HUDEP-2 (cell line): ENCODE measurements around the gene FAM89B.
A peak's percentile ranks its signal among the peaks of the same experiment; 100 is the strongest.
"Not testable (repeated sequence)": the region's sequence is repeated elsewhere in the genome, so short reads cannot be mapped to it uniquely, and the experiment has no call there.

Source experiments
- DNase-seq, 76 experiments: peaks; one replicate each; lab custom pipeline; 2025; ENCODE audit not compliant: unreplicated experiment in 76 of 76; lab: John Stamatoyannopoulos, UW

Gene FAM89B

DNA sequence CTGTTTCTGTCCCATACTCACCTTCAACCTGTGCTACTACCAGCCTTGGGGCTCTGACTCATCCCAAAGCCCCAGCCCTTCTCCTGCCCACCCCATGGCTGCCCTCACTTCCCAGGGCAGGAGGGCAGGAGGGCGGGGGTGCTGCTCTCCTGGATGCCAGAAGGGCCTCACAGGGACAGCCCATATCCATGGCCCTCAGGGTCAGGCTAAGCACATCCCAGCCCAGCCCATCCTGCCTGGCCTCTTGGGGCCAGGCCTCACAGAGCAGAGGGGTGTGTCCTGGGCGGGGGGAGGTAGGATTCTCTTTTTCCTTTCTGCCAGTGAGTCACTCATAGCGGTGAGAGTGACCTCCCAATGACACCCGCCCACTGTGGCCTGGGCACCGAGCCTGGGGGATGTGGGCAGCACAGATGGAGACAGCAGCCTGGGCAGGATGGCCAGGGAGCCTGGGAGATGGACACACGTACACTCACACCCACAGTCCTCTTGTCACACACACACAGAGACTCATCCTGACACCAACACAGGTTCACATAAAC is 16.6 kb upstream of the FAM89B start:
- DNase-seq: peak in 40 of 76 experiments; percentile 1 to 76 (median 32)

DNA sequence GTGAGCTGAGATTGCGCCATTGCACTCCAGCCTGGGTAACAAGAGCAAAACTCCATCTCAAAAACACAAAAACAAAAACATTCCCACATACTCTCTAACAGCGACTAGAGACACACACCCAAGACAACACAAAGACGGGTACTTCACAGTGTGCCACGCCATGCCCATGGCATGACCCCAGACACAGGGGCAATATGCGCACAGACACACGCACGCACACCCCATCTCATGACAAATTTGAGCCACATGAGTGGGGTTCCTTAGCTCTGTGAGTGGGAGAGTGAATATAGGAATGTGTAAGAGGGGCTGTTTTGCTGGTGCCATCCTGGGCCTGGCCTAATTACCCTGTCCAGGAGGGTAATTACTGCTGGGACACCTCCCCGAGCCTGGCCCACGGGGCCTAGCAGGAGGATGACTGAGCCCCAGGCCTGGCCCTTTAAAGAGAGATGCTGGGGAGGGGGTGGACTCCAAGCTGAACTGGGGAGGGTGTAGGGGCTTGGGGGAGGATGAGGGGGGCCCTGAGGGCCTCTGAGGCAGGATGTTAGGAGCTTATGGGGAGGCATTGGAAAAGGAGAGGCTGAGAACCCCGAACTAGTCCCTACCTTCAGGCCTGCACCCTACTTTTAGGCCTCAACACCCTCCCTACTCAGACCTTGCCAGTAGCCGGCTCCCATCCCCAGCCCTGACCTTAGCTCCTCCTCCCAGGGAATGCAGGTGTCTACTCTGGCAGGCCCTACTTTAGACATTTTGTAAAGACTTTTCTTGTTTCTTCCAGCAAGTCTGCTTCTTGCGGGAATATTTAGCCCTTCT is 15.7 kb upstream of the FAM89B start:
- DNase-seq: no peak

DNA sequence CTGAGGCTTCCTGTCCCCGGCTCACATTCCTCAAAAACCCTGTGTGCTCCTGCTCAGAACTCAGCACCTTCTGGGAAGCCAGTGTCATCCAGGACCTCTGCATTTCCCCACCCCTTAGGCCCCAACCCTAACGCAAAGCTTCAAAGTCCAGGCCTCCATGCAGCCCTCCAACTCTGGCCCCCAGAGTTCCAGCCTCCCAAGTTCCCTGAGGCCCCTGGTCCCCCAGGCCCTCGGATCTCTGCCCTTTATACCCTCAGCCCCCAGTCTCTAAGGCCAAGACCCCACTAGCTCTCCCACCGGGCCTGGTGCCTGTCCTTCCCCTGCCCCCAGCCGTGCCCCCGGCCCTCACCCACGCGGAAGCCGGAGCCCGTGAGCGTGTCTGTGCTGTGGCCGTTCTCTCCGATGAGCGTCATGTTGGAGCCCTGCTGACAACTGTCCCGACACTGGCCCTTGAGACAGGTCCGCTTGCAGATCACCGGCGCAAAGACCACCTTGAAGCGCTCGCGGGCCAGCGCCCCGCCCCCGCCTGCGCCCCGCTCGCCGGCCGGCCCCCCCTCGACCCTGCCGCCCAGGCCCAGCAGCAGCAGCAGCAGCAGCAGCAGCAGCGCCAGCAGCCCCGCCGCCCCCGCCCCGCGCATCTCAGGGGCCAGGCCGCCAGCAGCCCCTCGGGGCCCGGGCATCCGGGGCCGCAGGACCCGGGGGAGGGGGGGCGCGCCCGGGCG is 14.9 kb upstream of the FAM89B start:
- no peak for DNase-seq

DNA sequence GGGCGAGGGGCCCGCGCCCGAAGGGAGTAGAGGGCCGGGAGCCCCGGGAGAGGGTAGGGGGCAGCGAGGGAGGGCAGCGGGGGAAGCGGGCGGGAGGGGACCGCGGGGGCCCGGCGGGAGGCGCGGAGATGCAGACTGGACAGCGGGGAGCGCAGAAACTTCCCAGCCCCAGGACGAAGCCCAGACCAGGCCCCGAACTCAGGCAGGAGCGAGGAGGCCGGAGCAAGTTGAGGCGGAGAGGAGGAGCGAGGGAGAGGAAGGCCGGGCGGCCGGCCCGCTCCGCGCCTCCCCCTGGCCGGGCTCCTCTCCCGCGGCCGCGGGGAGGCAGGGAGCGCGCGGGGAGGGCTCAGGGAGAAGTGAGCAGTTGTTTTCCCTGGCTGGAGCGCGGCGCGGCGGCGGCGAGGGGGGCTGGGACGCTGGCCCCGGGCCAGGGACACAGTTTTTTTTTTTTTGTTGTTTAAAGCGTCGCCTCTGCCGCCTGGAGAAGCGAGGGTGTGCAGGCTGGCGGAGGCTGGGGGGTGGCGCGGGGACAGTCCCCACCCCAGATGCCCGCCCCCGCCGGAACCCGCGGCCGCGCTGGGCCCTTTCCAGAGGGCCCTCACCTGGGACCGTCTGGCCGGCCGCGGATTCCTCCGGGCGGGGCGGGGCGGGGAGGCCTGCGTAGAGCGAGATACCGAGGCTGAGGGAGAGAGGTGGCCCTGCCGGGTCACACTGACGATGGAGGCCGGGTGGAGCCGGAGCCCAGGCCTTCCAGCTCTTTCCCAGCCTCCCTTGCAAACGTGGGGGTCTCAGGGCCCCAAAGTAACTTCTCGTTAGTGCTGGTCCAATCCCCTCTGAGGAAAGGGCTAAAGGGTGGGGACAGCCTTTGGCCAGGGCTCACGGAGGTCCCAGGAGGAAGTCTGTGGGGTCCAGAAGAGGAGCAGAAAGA is 14.1 kb upstream of the FAM89B start, which contains the start of gene LTBP3:
Gene LTBP3 (minus strand): TSS at position 358 of the 928 bp plus-strand sequence. CDS start 400 bp downstream, outside the sequence.
- DNase-seq: peak in 50 of 76 experiments; percentile 3 to 62 (median 36)

DNA sequence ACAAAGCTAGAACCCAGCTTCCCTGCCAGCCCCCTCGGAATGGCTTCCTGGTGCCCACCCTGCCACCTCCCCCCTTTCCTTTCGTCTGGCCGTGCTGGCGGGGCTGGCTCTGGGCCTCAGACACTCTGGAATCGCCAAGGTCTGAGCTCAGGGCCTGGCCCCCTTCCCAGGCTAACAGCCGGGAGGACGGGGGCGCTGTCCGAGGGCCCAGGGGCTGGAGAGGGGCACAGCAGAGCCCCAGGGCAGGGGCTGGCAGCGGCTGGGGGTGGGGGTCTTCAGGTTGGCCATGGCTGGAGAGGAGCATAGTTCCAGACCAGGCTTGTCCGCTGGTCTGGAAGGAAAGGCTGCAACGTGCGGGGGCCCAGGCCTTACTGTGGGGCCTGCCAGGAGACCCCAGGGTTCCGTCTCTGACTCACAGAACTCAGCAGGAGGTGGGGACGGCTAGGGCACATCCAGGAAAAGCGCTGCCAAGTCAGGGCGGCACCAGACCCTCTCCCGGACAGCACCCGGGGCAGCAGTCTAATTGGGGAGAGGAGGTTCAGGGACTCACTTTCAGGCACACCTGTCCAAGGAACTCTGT is 13.3 kb upstream of the FAM89B start:
- no peak for DNase-seq

DNA sequence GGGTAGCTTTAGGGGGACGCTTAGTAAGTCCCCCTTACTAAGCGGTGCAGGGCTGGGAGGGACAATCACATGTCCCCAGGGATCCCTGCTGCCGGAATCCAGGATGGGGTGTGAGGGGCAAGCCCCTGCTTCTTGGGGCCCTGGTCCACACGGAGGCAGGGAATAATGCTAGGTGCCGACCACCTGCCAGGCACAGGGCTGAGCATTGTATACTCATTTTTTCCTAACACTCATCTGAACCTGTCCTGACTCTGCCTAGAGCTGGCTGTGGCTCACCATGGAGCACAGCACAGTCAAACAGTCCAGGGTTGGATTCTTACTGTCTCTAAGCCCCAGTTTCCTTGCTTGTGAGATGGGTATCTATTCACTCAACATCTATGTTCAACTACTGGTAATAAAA is 12.8 kb upstream of the FAM89B start:
- DNase-seq: no peak

DNA sequence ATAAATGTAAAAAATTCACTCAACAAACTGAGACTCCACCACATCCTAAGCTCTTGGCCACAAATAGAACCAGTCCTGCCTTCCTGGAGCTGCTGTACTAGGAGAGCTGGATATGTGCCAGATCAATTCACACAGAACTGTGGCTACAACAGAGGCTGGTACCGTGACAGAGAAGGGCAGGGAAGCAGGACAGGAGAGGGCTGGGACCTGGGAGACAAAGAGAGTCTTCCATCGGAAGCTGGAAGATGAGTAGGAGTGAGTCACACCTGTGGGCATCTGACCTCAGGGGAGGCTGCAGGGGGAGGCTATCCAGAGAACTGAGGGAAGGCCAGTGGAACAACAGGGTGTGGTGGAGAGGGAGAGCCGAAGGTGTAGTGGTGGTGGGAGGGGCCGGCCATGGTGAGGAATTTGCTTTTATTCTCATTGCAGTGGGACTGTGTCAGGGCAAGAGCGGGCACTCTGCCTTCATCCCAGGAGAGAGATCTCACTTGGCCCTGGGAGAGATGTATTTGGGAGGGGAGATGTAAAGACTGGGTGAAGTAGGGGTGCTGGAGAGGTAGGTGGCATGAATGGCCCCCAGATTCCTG is 12.3 kb upstream of the FAM89B start:
- DNase-seq: peak in 24 of 76 experiments; percentile 3 to 59 (median 20)

DNA sequence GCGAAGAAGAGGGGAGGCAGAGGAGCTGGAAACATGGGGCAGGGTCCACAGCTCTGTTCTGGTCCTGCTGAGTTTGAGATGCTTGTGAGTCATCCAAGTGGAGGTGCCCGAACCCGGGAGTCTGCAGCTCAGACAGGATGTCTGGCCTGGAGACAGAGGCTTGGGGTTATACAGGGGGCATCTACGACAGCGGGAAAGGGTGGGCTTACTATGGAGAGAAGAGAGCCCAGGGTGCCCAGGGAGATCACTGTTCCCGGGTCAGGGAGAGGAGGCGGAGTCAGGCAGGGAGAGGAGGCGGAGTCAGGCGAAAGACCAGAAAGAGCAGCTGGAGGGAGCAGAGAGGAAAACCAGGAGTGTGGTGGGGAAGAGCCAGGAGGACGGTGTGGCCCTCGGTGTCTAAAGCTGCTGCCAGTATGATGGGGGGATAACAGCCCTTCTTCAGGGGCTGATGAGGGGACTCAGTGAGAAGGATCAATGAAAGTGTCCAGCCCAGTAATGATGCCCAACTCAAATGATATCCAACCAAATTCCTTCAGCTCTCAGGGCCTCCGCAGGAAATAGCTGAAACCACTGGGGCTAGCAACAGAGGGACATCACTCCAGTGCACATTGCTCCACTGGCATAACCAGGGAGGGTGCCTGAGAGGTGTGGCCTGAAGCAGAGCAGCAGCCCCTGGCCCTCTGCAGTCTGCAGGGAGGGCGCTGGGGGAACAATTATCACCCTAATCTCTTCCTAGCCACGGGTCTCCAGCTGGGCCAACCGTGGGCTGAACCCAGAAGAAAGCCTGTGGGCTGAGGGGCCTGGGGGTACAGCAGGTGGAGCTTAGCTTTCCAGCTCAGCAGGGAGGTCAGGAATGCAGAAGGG is 11.6 kb upstream of the FAM89B start:
- DNase-seq: no peak

DNA sequence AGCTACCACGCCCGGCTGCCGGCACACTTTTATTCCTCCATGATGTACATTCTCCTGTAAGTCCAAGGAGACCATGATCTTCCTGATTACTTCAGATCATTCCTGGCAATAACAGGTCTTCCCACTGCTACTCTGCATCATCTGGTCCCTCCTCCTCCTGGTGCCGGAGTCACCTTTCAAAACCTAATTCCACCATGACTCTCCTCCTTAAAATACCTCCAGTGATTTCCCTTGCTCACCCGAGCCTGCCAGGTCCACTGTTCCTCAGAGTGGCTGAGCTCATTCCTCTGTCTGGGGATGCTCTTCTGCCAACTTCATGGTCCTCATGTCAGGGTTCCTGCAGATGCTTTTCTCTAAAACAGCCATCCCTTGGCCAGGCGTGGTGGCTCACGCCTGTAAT is 10.3 kb upstream of the FAM89B start:
- no peak for DNase-seq

DNA sequence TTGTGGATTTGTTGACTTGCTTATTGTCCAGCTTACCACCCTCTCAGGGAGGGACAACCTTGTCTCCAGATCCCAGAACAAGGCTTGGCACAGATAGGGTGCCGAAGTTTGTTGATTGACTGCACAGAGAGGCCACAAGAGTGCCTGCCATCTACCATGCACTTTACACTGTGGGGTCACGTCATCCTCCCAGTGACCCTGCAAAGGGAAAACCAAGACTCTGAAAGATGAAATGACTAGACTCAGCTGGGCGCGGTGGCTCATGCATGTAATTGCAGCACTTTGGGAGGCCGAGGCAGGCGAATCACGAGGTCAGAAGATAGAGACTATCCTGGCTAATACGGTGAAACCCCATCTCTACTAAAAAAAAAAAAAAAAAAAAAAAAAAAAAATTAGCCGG is 9.6 kb upstream of the FAM89B start:
- DNase-seq: no peak

DNA sequence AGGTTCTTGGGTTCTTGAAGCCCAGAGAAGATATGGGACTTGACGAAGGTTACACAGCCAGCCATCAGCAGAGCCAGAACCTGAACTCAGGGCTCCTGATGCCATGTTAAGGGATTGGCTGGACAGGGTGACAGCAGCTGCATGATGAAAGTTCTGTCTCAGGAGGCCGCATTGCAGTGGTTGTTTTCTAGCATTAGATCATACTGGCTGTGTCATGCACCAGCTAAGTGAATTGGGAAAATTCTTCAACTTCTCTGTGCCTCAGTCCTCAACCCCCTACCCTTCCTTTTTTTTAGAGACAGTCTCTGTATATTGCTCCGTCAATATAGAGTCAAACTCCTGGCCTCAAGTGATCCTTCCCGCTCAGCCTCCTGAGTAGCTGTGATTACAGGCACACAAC is 8.7 kb upstream of the FAM89B start:
- no peak for DNase-seq

DNA sequence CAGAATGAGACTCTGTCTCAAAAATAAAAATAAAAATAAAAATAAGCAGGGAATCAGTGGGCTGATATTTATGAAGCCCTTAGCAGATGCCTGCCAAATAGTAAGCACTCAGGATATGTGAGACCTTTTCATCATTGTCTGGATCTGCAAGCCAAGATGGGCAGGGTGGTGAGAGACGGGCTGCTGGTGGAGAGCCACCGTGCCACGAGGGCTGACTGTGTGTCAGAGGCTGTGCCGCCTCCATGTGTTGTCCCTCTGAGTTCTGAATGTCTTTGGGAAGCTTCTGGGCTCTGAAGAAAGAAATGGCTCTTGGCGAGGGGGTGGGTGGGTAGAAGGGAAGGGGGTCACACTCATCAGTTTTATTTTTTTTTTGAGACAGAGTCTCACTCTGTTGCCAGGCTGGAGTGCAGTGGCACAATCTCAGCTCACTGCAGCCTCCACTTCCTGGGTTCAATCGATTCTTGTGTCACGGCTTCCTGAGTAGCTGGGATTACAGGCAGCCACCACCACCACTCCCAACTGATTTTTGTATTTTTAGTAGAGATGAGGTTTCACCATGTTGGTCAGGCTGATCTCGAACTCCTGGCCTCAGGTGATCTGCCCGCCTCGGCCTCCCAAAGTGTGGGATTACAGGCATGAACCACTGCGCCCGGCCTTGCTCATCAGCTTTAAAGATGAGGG is 7.3 kb upstream of the FAM89B start:
- not testable (repeated sequence) for DNase-seq

DNA sequence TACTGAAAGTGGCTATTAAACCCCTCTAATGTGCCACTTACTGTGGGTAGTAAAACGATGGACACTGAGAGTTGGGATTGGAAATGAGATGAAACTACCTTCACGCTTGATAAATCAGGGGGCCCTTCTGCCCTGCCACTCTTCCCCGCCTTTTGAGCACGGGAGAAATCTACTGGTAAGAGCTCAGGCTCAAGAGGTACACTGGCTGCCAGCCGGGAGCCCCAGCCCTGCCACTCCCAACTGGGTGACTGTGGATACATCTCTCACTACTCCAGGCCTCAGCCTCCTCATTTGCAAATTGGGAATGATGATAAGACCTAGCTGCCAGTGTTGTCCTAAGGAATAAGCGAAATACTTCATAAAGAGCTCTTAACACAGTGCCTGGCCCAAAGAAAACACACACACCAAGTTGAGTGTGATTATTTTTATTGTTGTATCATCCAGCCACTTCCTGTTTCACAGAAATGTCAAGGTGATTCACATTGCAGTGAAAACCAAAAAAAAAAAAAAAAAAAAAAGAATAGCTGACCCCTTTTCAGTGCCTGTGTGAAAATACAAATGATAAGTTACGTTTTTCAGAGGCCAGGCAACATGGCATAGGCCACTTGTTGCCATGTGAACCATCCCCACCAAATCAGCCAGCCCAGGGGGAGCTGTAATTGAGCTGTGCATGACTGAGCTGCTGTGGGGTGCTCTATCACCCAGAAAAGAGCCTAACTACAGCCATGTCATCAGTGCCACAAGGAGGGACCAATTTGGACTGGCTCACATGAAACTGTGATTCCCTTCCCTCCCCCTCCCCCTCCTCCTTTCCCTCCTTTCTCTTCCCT is 6.5 kb upstream of the FAM89B start:
- DNase-seq: no peak

DNA sequence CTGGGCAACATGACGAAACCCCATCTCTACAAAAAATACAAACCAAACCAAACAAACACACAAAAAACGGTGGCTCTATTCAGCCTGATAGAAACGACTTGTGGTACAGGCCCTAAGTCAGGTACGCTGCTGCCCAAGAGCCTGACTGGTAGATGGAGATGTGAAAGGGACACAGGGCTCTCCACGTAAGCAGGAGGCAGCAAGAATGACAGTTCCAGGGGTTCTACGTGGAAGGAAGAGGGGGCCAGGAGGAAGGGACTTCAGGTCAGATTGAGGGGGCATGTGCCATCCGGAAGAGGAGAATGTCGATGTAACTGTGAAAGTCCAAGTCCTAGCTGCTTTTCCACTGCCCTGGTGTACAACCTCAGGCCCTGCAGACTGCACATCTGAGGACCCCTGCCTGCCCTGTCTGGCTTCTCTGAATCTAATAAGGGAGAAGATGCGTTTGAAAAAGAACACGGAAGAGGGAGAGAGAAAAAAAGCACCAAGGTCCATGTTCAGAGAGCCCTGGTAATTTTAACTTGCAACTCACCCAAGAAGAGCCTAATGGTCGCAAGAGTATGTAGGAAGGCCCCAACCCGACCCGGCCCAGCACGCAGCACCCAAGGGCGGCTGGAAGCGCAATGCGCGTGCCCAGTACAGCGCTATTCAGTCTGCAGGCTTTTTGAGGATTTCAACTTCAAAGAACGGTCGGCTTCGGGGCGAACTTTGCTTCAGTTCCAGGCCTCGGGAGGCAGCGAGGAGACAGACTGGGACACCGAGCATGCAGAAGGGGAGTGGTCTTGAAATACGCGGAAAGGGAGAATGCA is 3.0 kb upstream of the FAM89B start:
- DNase-seq: peak in 12 of 76 experiments; percentile 51 to 69 (median 56)

DNA sequence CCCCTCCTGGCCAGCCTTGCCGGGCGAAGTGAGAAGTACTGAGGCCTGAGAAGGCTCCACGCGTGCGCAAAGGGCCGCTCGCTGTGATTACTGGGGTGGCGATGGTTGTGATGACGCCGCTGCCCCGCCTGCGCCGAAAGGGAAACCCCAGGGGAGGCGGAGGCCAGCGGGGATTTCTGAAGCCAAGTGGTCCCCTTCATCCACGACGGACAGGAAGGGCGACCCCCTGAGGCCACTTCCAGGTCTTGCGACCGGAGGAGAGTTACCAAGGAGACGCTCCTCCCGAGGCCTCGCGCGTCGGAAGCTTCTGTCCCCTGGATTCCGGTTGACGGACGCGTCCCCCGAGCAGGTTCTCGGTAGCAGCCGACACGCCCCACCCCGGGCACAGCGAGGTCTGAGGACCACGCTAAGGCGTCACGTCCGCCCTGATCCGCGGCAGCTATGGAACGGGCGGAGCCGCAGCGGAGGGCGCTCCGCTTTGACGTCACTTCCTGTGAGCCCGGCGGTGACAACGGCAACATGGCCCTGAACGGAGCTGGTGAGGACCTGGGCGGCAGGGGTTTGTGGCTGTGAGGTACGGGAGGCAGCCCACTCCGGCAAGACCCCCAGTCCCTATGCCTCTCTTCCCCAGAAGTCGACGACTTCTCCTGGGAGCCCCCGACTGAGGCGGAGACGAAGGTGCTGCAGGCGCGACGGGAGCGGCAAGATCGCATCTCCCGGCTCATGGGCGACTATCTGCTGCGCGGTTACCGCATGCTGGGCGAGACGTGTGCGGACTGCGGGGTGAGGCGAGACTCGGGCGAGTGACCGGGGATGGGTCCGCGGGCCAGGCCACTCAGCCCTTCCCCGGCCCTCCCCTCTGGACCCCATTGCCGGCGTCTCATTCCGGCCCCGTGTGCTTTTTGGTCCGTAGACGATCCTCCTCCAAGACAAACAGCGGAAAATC is 2.1 kb upstream of the FAM89B start, which contains the start of gene ZNRD2:
Gene ZNRD2 (plus strand): TSS at position 505 of the 946 bp plus-strand sequence. CDS start 15 bp downstream, at position 520.
- DNase-seq: peak in 75 of 76 experiments; percentile 54 to 99 (median 95)
